ENCODE results near the gene ABCA10.

The ABCA10 gene

GRCh38 chr17:69143151-69143550 lies 85.5 kb downstream of the ABCA10 start:
- CTCF ChIA-PET, result no interaction called here
- DNase-seq (ENCODE audit: low spot score), result no peak
- no peak for TF ChIP-seq CTCF (conservative IDR thresholded peaks at IDR 0.05; ENCODE audit: low read depth)
- H3K27ac ChIP-seq, result no peak overlapping the region
- POLR2A ChIA-PET (ENCODE audit: low non-redundant PET), result no interaction called here

- TF ChIP-seq CTCF (conservative IDR thresholded peaks at IDR 0.05; ENCODE audit: low read depth), result no peak
- no peak for DNase-seq (ENCODE audit: low spot score)
- ChIA-PET CTCF (interaction anchor here (0.7 kb wide), 2 partner anchors 10 to 12 kb away, joined by 3 read pairs; no protein-coding TSS in a partner anchor), POLR2A (ENCODE audit: low non-redundant PET) (no interaction called here)
- H3K27ac ChIP-seq, result no peak overlapping the region
Measured at GRCh38 chr17:69142175-69142802, 86.3 kb downstream of the ABCA10 start.

- ChIA-PET POLR2A (ENCODE audit: low non-redundant PET) (interaction anchor here (0.6 kb wide), 1 partner anchor 1139 kb away, joined by 7 read pairs; no protein-coding TSS in a partner anchor), CTCF (interaction anchor here (0.6 to 0.7 kb wide), 3 partner anchors 9 to 367 kb away, joined by 3 read pairs; no protein-coding TSS in a partner anchor)
- DNase-seq (ENCODE audit: low spot score), result no peak
- H3K27ac ChIP-seq, result no peak within 1 kb of the TSS
- no peak for TF ChIP-seq CTCF (conservative IDR thresholded peaks at IDR 0.05; ENCODE audit: low read depth)
Measured at GRCh38 chr17:69141431-69142174, 87.0 kb downstream of the ABCA10 start, which contains the start of gene ABCA6. TSS of gene ABCA6 (minus strand) at chr17:69141895. CDS start at chr17:69140703, 1,192 bp downstream.

- no peak for TF ChIP-seq CTCF (conservative IDR thresholded peaks at IDR 0.05; ENCODE audit: low read depth)
- ChIA-PET CTCF (no interaction called here), POLR2A (ENCODE audit: low non-redundant PET) (no interaction called here)
- DNase-seq (ENCODE audit: low spot score), result no peak
- no peak overlapping the region for H3K27ac ChIP-seq
Measured at GRCh38 chr17:69134112-69134511, 94.5 kb downstream of the ABCA10 start.

- DNase-seq (ENCODE audit: low spot score), result no peak
Measured at GRCh38 chr17:69130627-69131296, 97.9 kb downstream of the ABCA10 start.

More at GRCh38 chr17:69130627-69131296, 97.9 kb downstream of the ABCA10 start:
- POLR2A ChIA-PET (ENCODE audit: low non-redundant PET), result no interaction called here
- CTCF ChIA-PET, result no interaction called here
- H3K27ac ChIP-seq, result no peak overlapping the region
- TF ChIP-seq CTCF (conservative IDR thresholded peaks at IDR 0.05; ENCODE audit: low read depth), result no peak

Measured in RWPE1 (cell line).